Adrenal gland (tissue), 12 donors: ENCODE data around the gene LRPPRC. TPM values are rescaled to one million over a fixed set of nuclear protein-coding genes. Genes with fewer than 3 reads are reported as not detected.
"Not testable (repeated sequence)": the region's sequence is repeated elsewhere in the genome, so short reads cannot be mapped to it uniquely, and the experiment has no call there.

ENCODE experiments used
- DNase-seq, 7 donors: peaks; one replicate each; pipeline ENCODE4 v3.0.0-alpha.2; 2019 to 2020
- H3K27ac ChIP-seq, 5 donors: fragments of 200-600 bp; sonication (generic) in 4 of 5; 1 replicate in 3 of 5; 2 replicates in 2 of 5; pipeline versions ENCODE4 v1.5.1 to v1.8.0; 2016 to 2020; ENCODE audit warnings: mild to moderate bottlenecking in 1 of 5
- H3K27me3 ChIP-seq: fragments of 200-600 bp; 2 replicates; pipeline ENCODE4 v1.8.0; 2021
- H3K36me3 ChIP-seq, 2 donors: fragments of 200-600 bp; replicated peaks in 1 of 2; 1 replicate in 1 of 2; 2 replicates in 1 of 2; pipeline versions ENCODE4 v1.5.1 to v1.8.0; 2018 to 2022
- H3K4me1 ChIP-seq, 2 donors: fragments of 200-600 bp; replicated peaks in 1 of 2; 1 replicate in 1 of 2; 2 replicates in 1 of 2; pipeline versions ENCODE4 v1.5.1 to v1.8.0; 2018 to 2021
- H3K4me3 ChIP-seq, 4 donors: fragments of 200-600 bp; sonication (generic) in 3 of 4; one replicate each; pipeline ENCODE4 v1.5.1; 2016 to 2018
- H3K9me3 ChIP-seq, 3 donors: fragments of 200-600 bp; sonication (generic) in 1 of 3; replicated peaks in 1 of 3; 1 replicate in 2 of 3; 2 replicates in 1 of 3; pipeline versions ENCODE4 v1.5.1 to v1.8.0; 2016 to 2021
- POLR2A ChIP-seq, 2 donors: fragments of 450-650 bp; IDR thresholded peaks; one replicate each; pipeline ENCODE4 v1.6.1; 2017; ENCODE audit warnings: antibody characterized with exemption in 2 of 2, mild to moderate bottlenecking in 2 of 2, moderate library complexity in 1 of 2
- WGBS, 4 donors: extraction: QIAGEN DNeasy Blood & Tissue Kit in 2 of 4; methylation state at CpG; one replicate each; pipeline versions ENCODE4 v1.1.5 to v1.1.7; 2013 to 2017; 5-methylcytosine and 5-hydroxymethylcytosine counted together
- intact Hi-C, 2 donors: fragments of 100-400 bp; cut with DNase I; formaldehyde crosslinking; loops; one replicate each; pipeline versions ENCODE4 v1.14.1 to v1.15.0; 2022 to 2023
- polyA plus RNA-seq, 3 donors: library from polyadenylated mRNA; stranded (reverse); fragments of 200-250 nt in 2 of 3; fragments of 350-450 nt in 1 of 3; fragmentation: Illumina TruSeq in 1 of 3; extraction: RNeasy Lipid Tissue Mini Kit (QIAGEN cat#74804) in 1 of 3; gene quantifications; one replicate each; pipeline ENCODE4 v1.2.3, GENCODE V29; 2013 to 2014
- total RNA-seq, 9 donors: library from RNA; depleted of rRNA in 4 of 9; stranded (reverse); fragments of >200 nt in 4 of 9; fragments of 120-200 nt in 1 of 9; fragmentation: NEBNext Ultra II Directional in 1 of 9; extraction: Animal tissue kit (Norgen Biotek cat#: 25700) in 1 of 9; gene quantifications; one replicate each; pipeline versions ENCODE4 v1.1.0 to v1.2.4, GENCODE V29; 2013 to 2023
- TF ChIP-seq, protein P1 (sequence below), 6 experiments: fragments of 450-650 bp in 4 of 6; fragments of 200-600 bp in 2 of 6; sonication (generic) in 1 of 6; IDR thresholded peaks; 1 replicate in 5 of 6; 2 replicates in 1 of 6; pipeline versions ENCODE4 v1.5.1 to v1.8.0; 2016 to 2021; ENCODE audit warnings: antibody characterized with exemption in 6 of 6, mild to moderate bottlenecking in 2 of 6, moderate library complexity in 1 of 6
- donor health status: healthy with polysubstance abuse.
- donor health status: Bipolar disorder and iron deficiency.
- donor health status: DM: yes; HTN: yes; CAD: no.
- donor health status: DM: no; HTN: no; CAD: no.
- donor health status: DM: no; HTN: no; CAD: no.
- donor health status: DM: yes; HTN: yes; CAD: no.

The LRPPRC gene
- total and polyA plus RNA-seq, 12 donors = 18.3 to 113 (median 71.7) TPM

GRCh38 chr2:44040365-44040764 is 44.6 kb upstream of the LRPPRC start:
- H3K4me1 ChIP-seq = peaks cover 0 to 6% of the 10 kb centered on the region in 2 donors
- no peak overlapping the region for H3K4me3 ChIP-seq
- no peak for DNase-seq
- no peaks in the 10 kb centered on the region for H3K36me3 ChIP-seq
- intact Hi-C loops = loop anchor here in 1 of 2 donors (10.0 kb wide), 1 partner anchor 914 kb away; no protein-coding TSS in a partner anchor
- WGBS, 4 donors = 84 to 90% (median 88%) methylated on average over 3 of the region's 3 CpGs
- no peaks in the 10 kb centered on the region for H3K27me3 ChIP-seq
- H3K27ac ChIP-seq = no peak overlapping the region
- TF ChIP-seq POLR2A (IDR thresholded peaks at IDR 0.05) = no peak
- TF ChIP-seq, protein P1, sequence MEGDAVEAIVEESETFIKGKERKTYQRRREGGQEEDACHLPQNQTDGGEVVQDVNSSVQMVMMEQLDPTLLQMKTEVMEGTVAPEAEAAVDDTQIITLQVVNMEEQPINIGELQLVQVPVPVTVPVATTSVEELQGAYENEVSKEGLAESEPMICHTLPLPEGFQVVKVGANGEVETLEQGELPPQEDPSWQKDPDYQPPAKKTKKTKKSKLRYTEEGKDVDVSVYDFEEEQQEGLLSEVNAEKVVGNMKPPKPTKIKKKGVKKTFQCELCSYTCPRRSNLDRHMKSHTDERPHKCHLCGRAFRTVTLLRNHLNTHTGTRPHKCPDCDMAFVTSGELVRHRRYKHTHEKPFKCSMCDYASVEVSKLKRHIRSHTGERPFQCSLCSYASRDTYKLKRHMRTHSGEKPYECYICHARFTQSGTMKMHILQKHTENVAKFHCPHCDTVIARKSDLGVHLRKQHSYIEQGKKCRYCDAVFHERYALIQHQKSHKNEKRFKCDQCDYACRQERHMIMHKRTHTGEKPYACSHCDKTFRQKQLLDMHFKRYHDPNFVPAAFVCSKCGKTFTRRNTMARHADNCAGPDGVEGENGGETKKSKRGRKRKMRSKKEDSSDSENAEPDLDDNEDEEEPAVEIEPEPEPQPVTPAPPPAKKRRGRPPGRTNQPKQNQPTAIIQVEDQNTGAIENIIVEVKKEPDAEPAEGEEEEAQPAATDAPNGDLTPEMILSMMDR (IDR thresholded peaks at IDR 0.05) = no peak
- no peaks in the 10 kb centered on the region for H3K9me3 ChIP-seq

- intact Hi-C loops = no loop called here
- peaks cover 0 to 6% of the 10 kb centered on the region in 2 donors for H3K4me1 ChIP-seq
- no peak for DNase-seq
- H3K27me3 ChIP-seq = no peaks in the 10 kb centered on the region
- H3K36me3 ChIP-seq = no peaks in the 10 kb centered on the region
- no peak overlapping the region for H3K4me3 ChIP-seq
- WGBS, 4 donors = 72 to 79% (median 76%) methylated on average over 6 of the region's 6 CpGs
- no peaks in the 10 kb centered on the region for H3K9me3 ChIP-seq
- TF ChIP-seq, protein P1 (IDR thresholded peaks at IDR 0.05) = no peak
- no peak overlapping the region for H3K27ac ChIP-seq
These were observed 42.5 kb upstream of the LRPPRC start for GRCh38 chr2:44038277-44038676.

DNA sequence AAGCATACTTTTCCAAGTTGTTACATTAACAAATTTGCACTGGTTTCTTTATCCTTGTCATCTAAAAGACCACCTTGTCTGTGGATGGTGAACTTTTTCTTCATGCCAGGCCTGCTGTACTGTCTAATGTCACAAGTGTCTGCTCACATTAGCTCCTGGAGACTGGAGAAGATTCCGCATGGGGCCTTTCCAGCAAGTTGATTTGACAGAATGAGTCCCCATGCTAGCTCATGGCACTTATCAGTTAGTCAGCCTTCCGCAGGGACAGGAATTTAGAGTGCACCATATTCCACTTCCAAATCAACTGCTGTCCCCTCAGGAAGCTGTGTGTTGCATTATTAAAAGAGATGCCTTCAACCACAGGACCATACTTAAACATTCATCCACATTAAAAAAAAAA is 41.4 kb upstream of the LRPPRC start:
- Histone ChIP-seq H3K36me3 (no peaks in the 10 kb centered on the region), H3K27me3 (no peaks in the 10 kb centered on the region), H3K4me1 (no peaks in the 10 kb centered on the region), H3K4me3 (no peak overlapping the region), H3K27ac (no peak overlapping the region), H3K9me3 (no peaks in the 10 kb centered on the region)
- DNase-seq = no peak
- TF ChIP-seq, protein P1 (IDR thresholded peaks at IDR 0.05) = no peak
- TF ChIP-seq POLR2A (IDR thresholded peaks at IDR 0.05) = no peak
- WGBS, 4 donors = 78 to 90% (median 87%) methylated on average over 2 of the region's 2 CpGs
- intact Hi-C loops = no loop called here

GRCh38 chr2:44033947-44034346 is 38.2 kb upstream of the LRPPRC start:
- no peak for TF ChIP-seq POLR2A (IDR thresholded peaks at IDR 0.05)
- TF ChIP-seq, protein P1 (IDR thresholded peaks at IDR 0.05) = no peak
- no peaks in the 10 kb centered on the region for H3K4me1 ChIP-seq

DNA sequence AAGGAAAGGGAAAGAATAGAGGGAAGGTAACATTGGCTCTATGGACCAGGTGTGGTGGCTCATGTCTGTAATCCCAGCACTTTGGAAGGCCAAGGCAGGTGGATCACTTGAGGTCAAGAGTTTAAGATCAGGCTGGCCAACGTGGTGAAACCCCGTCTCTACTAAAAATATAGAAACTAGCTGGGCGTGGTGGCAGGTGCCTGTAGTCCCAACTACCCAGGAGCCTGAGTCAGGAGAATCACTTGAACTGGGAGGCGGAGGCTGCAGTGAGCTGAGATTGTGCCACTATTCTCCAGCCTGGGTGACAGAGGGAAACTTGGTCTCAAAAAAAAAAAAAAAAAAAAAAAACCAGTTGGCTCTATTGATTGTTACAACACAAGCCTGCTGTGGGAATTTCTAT is 31.3 kb upstream of the LRPPRC start:
- WGBS, 4 donors = 76 to 88% (median 83%) methylated on average over 4 of the region's 4 CpGs
- not testable (repeated sequence) for H3K36me3 ChIP-seq, H3K4me1 ChIP-seq

More at GRCh38 chr2:44033947-44034346, 38.2 kb upstream of the LRPPRC start:
- Histone ChIP-seq H3K27ac (no peak overlapping the region), H3K36me3 (no peaks in the 10 kb centered on the region), H3K9me3 (no peaks in the 10 kb centered on the region), H3K4me3 (no peak overlapping the region), H3K27me3 (no peaks in the 10 kb centered on the region)
- intact Hi-C loops = no loop called here
- no peak for DNase-seq

More for the DNA sequence above, 31.3 kb upstream of the LRPPRC start:
- H3K27ac ChIP-seq, H3K27me3 ChIP-seq, intact Hi-C loops, DNase-seq, H3K9me3 ChIP-seq, H3K4me3 ChIP-seq: not testable (repeated sequence)
